H1 (cell line): ENCODE measurements around the gene NTMT1. TPM values are rescaled to one million over a fixed set of nuclear protein-coding genes. Genes with fewer than 3 reads are reported as not detected.

Experiments
- CTCF ChIA-PET: fragments of 300-600 bp; sonication (Branson Sonifier 250); formaldehyde crosslinking; loops from one replicate; lab custom pipeline; 2021; ENCODE audit not compliant: partially characterized antibody; lab: Charles Lee
- POLR2A ChIA-PET: fragments of 300-600 bp; sonication (Branson Sonifier 250); formaldehyde crosslinking; loops from one replicate; lab custom pipeline; 2021; ENCODE audit warnings: inconsistent platforms; ENCODE audit not compliant: partially characterized antibody; lab: Charles Lee
- DNase-seq, 2 experiments: peaks; one replicate each; pipeline versions ENCODE4 v3.0.0 to v3.0.0-alpha.2; 2010 to 2022; ENCODE audit warnings: low spot score in 2 of 2, low read depth in 1 of 2, mixed read lengths in 1 of 2
- FAIRE-seq: peaks from 2 replicates; lab custom pipeline; 2011; peaks lifted over from hg19 to GRCh38; lab: Jason Lieb, UNC
- H2AFZ ChIP-seq: 2 replicates; pipeline ENCODE4 v1.8.1; 2012; ENCODE audit warnings: low read length, inconsistent platforms
- H2AK5ac ChIP-seq: 2 replicates; pipeline ENCODE4 v1.6.1; 2013; ENCODE audit warnings: low read depth, low read length
- H2BK120ac ChIP-seq: replicated peaks from 2 replicates; pipeline ENCODE3; 2013; ENCODE audit warnings: low read depth, low read length, inconsistent platforms
- H2BK12ac ChIP-seq: 2 replicates; pipeline ENCODE4 v1.6.1; 2013; ENCODE audit warnings: low read depth, low read length
- H2BK15ac ChIP-seq: 2 replicates; pipeline ENCODE4 v1.6.1; 2013; ENCODE audit warnings: low read length
- H2BK20ac ChIP-seq: 2 replicates; pipeline ENCODE4 v1.6.1; 2013; ENCODE audit warnings: low read length
- H2BK5ac ChIP-seq: 2 replicates; pipeline ENCODE4 v1.6.1; 2013; ENCODE audit warnings: low read depth, low read length
- H3K14ac ChIP-seq: 2 replicates; pipeline ENCODE4 v1.6.1; 2013; ENCODE audit warnings: inconsistent platforms; ENCODE audit not compliant: insufficient read length
- H3K18ac ChIP-seq: 2 replicates; pipeline ENCODE4 v1.6.1; 2013; ENCODE audit warnings: low read length; ENCODE audit errors: extremely low read depth
- H3K23ac ChIP-seq: 2 replicates; pipeline ENCODE4 v1.6.1; 2013; ENCODE audit warnings: inconsistent platforms; ENCODE audit not compliant: insufficient read length
- H3K23me2 ChIP-seq: 2 replicates; pipeline ENCODE4 v1.6.1; 2013; ENCODE audit warnings: low read depth, low read length
- H3K27ac ChIP-seq: 2 replicates; pipeline ENCODE4 v1.6.1; 2011; ENCODE audit warnings: low read depth, low read length, inconsistent platforms
- H3K27me3 ChIP-seq, 4 experiments: replicated peaks in 1 of 4; 1 replicate in 1 of 4; 2 replicates in 3 of 4; pipeline versions ENCODE4 v1.6.1 to v1.8.1; 2011 to 2013; ENCODE audit warnings: low read length in 3 of 4, mild to moderate bottlenecking in 3 of 4, inconsistent platforms in 2 of 4, mixed read lengths in 2 of 4, moderate library complexity in 1 of 4; ENCODE audit not compliant: control insufficient read depth in 3 of 4, insufficient read depth in 3 of 4; ENCODE audit errors: extremely low read depth in 1 of 4
- H3K36me3 ChIP-seq, 4 experiments: 2 replicates each; pipeline versions ENCODE4 v1.6.1 to v1.8.1; 2011 to 2013; ENCODE audit warnings: mild to moderate bottlenecking in 4 of 4, low read length in 3 of 4, moderate library complexity in 2 of 4, control low read depth in 1 of 4, inconsistent platforms in 1 of 4; ENCODE audit not compliant: insufficient read depth in 4 of 4, control insufficient read depth in 2 of 4
- H3K4ac ChIP-seq: replicated peaks from 2 replicates; pipeline ENCODE3; 2013; ENCODE audit warnings: low read length, low read depth, mixed read lengths, inconsistent platforms; ENCODE audit not compliant: insufficient read length
- H3K4me1 ChIP-seq, 4 experiments: replicated peaks in 1 of 4; 1 replicate in 1 of 4; 2 replicates in 3 of 4; pipeline versions ENCODE4 v1.6.1 to v1.8.1; 2011 to 2013; ENCODE audit warnings: low read length in 3 of 4, inconsistent platforms in 2 of 4, mixed read lengths in 1 of 4; ENCODE audit not compliant: insufficient read depth in 4 of 4, control insufficient read depth in 3 of 4
- H3K4me2 ChIP-seq, 2 experiments: 2 replicates each; pipeline versions ENCODE4 v1.6.1 to v1.8.1; 2011 to 2013; ENCODE audit warnings: low read depth in 2 of 2, low read length in 2 of 2, control low read depth in 1 of 2, inconsistent platforms in 1 of 2, mild to moderate bottlenecking in 1 of 2; ENCODE audit not compliant: insufficient read depth in 1 of 2
- H3K4me3 ChIP-seq, 4 experiments: fragments of 200-600, 300-600 bp in 1 of 4; sonication (generic), shearing (Covaris generic), sonication (Bioruptor Twin) in 1 of 4; 2 replicates each; pipeline versions ENCODE4 v1.5.1 to v1.8.1; 2011 to 2016; ENCODE audit warnings: low read length in 4 of 4, low read depth in 3 of 4, control low read depth in 2 of 4, inconsistent platforms in 2 of 4, mild to moderate bottlenecking in 2 of 4, mixed read lengths in 1 of 4, moderate library complexity in 1 of 4; ENCODE audit not compliant: insufficient read depth in 2 of 4; ENCODE audit errors: extremely low read depth in 1 of 4
- H3K56ac ChIP-seq: replicated peaks from 2 replicates; pipeline ENCODE3; 2013; ENCODE audit warnings: low read depth, mild to moderate bottlenecking, mixed read lengths, low read length, inconsistent platforms; ENCODE audit not compliant: insufficient read length
- H3K79me1 ChIP-seq: 2 replicates; pipeline ENCODE4 v1.6.1; 2013; ENCODE audit warnings: low read depth, low read length, control low read depth
- H3K79me2 ChIP-seq, 2 experiments: 2 replicates each; pipeline versions ENCODE4 v1.6.1 to v1.8.1; 2012 to 2013; ENCODE audit warnings: low read length in 2 of 2, mild to moderate bottlenecking in 2 of 2, inconsistent platforms in 1 of 2; ENCODE audit not compliant: insufficient read depth in 2 of 2, control insufficient read depth in 1 of 2
- H3K9ac ChIP-seq, 4 experiments: replicated peaks in 1 of 4; 1 replicate in 1 of 4; 2 replicates in 3 of 4; pipeline versions ENCODE4 v1.6.1 to v1.8.1; 2011 to 2013; ENCODE audit warnings: low read depth in 3 of 4, low read length in 3 of 4, control low read depth in 2 of 4, mild to moderate bottlenecking in 2 of 4, moderate library complexity in 2 of 4, inconsistent platforms in 1 of 4; ENCODE audit errors: extremely low read depth in 1 of 4
- H3K9me3 ChIP-seq, 2 experiments: 2 replicates each; pipeline versions ENCODE4 v1.6.1 to v1.8.1; 2012 to 2013; ENCODE audit warnings: mild to moderate bottlenecking in 2 of 2, moderate library complexity in 2 of 2, control low read depth in 1 of 2, inconsistent platforms in 1 of 2, low read depth in 1 of 2, low read length in 1 of 2, mixed read lengths in 1 of 2; ENCODE audit not compliant: insufficient read depth in 2 of 2
- H4K20me1 ChIP-seq, 2 experiments: replicated peaks in 1 of 2; 2 replicates each; pipeline versions ENCODE3 to v1.8.1; 2011 to 2013; ENCODE audit warnings: inconsistent platforms in 2 of 2, low read length in 2 of 2, mild to moderate bottlenecking in 1 of 2; ENCODE audit not compliant: insufficient read depth in 2 of 2, control insufficient read depth in 1 of 2
- H4K5ac ChIP-seq: 2 replicates; pipeline ENCODE4 v1.6.1; 2013; ENCODE audit warnings: low read length, low read depth, mixed read lengths, inconsistent platforms; ENCODE audit not compliant: insufficient read length
- H4K8ac ChIP-seq: 2 replicates; pipeline ENCODE4 v1.8.0; 2013; ENCODE audit warnings: mild to moderate bottlenecking, moderate library complexity, low read length, inconsistent platforms; ENCODE audit not compliant: insufficient read depth; ENCODE audit errors: extremely low read depth
- H4K91ac ChIP-seq: replicated peaks from 2 replicates; pipeline ENCODE3; 2013; ENCODE audit warnings: low read length, mixed read lengths, inconsistent platforms; ENCODE audit not compliant: insufficient read length
- KDM5A ChIP-seq: fragments of 200-600 bp; IDR thresholded peaks from 2 replicates; pipeline ENCODE4 v1.7.1; 2012; ENCODE audit warnings: mild to moderate bottlenecking, low read length, inconsistent platforms, mixed read lengths
- WGBS, 2 experiments: shearing (Covaris generic) in 1 of 2; methylation state at CpG; one replicate each; pipeline versions ENCODE4 v1.1.6 to v1.1.7; 2013 to 2015; ENCODE audit warnings: low lambda C conversion rate in 2 of 2, mixed read lengths in 2 of 2, inconsistent platforms in 1 of 2, low coverage in 1 of 2, missing lambda C conversion rate in 1 of 2; ENCODE audit not compliant: insufficient replicate concordance in 2 of 2, insufficient coverage in 1 of 2, insufficient read length in 1 of 2; ENCODE audit errors: extremely low coverage in 1 of 2, missing lambda C conversion rate in 1 of 2; 5-methylcytosine and 5-hydroxymethylcytosine counted together
- polyA plus RNA-seq, 7 experiments: library from polyadenylated mRNA; depleted of rRNA in 3 of 7; stranded (reverse) in 5 of 7; unstranded in 2 of 7; fragments of >200 nt in 5 of 7; fragments of 200-250 nt in 2 of 7; gene quantifications; 1 replicate in 5 of 7; 2 replicates in 1 of 7; 4 replicates in 1 of 7; pipeline versions ENCODE4 v1.2.1 to v1.2.3, GENCODE V29; 2011 to 2013; ENCODE audit warnings: missing spikeins in 2 of 7, mixed read lengths in 2 of 7
- total RNA-seq: library from RNA; stranded (reverse); fragmentation: NEBNext Ultra II Directional; extraction: Animal tissue kit (Norgen Biotek cat#: 25700); gene quantifications from 2 replicates; pipeline ENCODE4 v1.2.1, GENCODE V29; 2021

The NTMT1 gene
- total and polyA plus RNA-seq, 2 of the 8 experiments (the other 6 are each of a cell fraction or from before 2014, with no cell fraction given): 66.8 to 70.2 TPM

GRCh38 chr9:129580211-129580915 is 45.6 kb upstream of the NTMT1 start:
- H3K27me3 ChIP-seq: no peaks in the 10 kb centered on the region
- no peak overlapping the region for H2BK15ac ChIP-seq
- H3K23me2 ChIP-seq: peaks cover 6% of the 10 kb centered on the region; the same call in 1 of the 2 replicates
- no peak overlapping the region for H4K8ac ChIP-seq
- H3K14ac ChIP-seq: no peak overlapping the region
- DNase-seq (no peak), FAIRE-seq (no peak)
- no peaks in the 10 kb centered on the region for H3K9me3 ChIP-seq
- no peak overlapping the region for H4K5ac ChIP-seq
- H2BK12ac ChIP-seq: no peak overlapping the region
- H3K23ac ChIP-seq: no peak overlapping the region
- no peak overlapping the region for H3K4me3 ChIP-seq
- peaks cover 0 to 6% of the 10 kb centered on the region in 2 experiments for H4K20me1 ChIP-seq
- H3K27ac ChIP-seq: no peak overlapping the region
- H3K18ac ChIP-seq: no peak overlapping the region
- H3K56ac ChIP-seq: no peak overlapping the region
- H2AFZ ChIP-seq: no peak overlapping the region
- no peak overlapping the region for H2AK5ac ChIP-seq
- H4K91ac ChIP-seq: no peak overlapping the region
- peaks cover 0 to 2% (median 0%) of the 10 kb centered on the region in 4 experiments; a peak in 2 of 7 replicates for H3K4me1 ChIP-seq
- H3K4me2 ChIP-seq: no peak overlapping the region
- no peaks in the 10 kb centered on the region for H3K79me2 ChIP-seq
- no peaks in the 10 kb centered on the region for H3K79me1 ChIP-seq
- ChIA-PET POLR2A (interaction anchor here (0.6 to 1.9 kb wide), 5 partner anchors 8 to 21 kb away, joined by 3 to 7 read pairs (median 3); no protein-coding TSS in a partner anchor), CTCF (interaction anchor here (1.0 to 2.8 kb wide), 8 partner anchors 9 to 31 kb away, joined by 3 to 10 read pairs (median 4); no protein-coding TSS in a partner anchor)
- H3K9ac ChIP-seq: no peak overlapping the region
- no peak overlapping the region for H2BK20ac ChIP-seq
- H2BK5ac ChIP-seq: no peak overlapping the region
- no peak overlapping the region for H2BK120ac ChIP-seq
- H3K4ac ChIP-seq: no peak overlapping the region
- no peaks in the 10 kb centered on the region for H3K36me3 ChIP-seq
- 93% methylated on average over 11 of the region's 11 CpGs; no CpG with 5 or more reads in 1 of the 2 experiments for WGBS, 2 experiments
- TF ChIP-seq KDM5A: no peak
